Measurements from ENCODE around the gene CFAP100.

CFAP100 gene

DNA sequence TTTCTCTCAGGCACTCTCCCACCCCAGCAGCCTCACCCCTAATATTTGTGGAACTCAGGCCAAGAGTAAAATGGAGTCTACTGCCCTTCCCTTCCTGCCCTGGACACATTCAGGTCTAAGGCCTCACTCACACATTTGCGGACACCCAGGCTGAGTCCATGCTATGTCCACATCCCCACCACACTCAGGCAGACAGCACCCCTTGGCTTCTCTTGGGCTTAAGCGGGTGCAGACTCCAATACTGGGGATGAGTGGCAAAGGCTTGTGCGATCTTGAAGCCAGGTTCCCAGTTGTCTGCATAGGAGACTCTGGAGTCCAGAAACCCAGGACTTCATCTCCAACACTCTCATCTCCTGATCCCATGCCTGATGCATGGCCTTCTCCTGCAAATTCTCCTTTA lies 17.5 kb upstream of the CFAP100 start:
- Histone ChIP-seq H3K4me2 (no peak overlapping the region), H3K9ac (no peak overlapping the region), H3K4me3 (IDR thresholded peaks at IDR 0.05; ENCODE audit: insufficient read depth, low read depth, low read length) (no peak overlapping the region), H2AFZ (ENCODE audit: low read depth) (no peak overlapping the region), H3K79me2 (ENCODE audit: insufficient read depth, low read depth) (no peaks in the 10 kb centered on the region), H3K36me3 (ENCODE audit: insufficient read depth) (no peaks in the 10 kb centered on the region), H4K20me1 (ENCODE audit: insufficient read depth) (no peaks in the 10 kb centered on the region), H3K27ac (no peak overlapping the region), H3K4me1 (ENCODE audit: low read depth, poor library complexity, severe bottlenecking) (no peaks in the 10 kb centered on the region), H3K27me3 (ENCODE audit: insufficient read depth, low read depth) (no peaks in the 10 kb centered on the region)
- TF ChIP-seq, protein P1, sequence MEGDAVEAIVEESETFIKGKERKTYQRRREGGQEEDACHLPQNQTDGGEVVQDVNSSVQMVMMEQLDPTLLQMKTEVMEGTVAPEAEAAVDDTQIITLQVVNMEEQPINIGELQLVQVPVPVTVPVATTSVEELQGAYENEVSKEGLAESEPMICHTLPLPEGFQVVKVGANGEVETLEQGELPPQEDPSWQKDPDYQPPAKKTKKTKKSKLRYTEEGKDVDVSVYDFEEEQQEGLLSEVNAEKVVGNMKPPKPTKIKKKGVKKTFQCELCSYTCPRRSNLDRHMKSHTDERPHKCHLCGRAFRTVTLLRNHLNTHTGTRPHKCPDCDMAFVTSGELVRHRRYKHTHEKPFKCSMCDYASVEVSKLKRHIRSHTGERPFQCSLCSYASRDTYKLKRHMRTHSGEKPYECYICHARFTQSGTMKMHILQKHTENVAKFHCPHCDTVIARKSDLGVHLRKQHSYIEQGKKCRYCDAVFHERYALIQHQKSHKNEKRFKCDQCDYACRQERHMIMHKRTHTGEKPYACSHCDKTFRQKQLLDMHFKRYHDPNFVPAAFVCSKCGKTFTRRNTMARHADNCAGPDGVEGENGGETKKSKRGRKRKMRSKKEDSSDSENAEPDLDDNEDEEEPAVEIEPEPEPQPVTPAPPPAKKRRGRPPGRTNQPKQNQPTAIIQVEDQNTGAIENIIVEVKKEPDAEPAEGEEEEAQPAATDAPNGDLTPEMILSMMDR (conservative IDR thresholded peaks at IDR 0.05; ENCODE audit: low read depth, low read length): no peak

DNA sequence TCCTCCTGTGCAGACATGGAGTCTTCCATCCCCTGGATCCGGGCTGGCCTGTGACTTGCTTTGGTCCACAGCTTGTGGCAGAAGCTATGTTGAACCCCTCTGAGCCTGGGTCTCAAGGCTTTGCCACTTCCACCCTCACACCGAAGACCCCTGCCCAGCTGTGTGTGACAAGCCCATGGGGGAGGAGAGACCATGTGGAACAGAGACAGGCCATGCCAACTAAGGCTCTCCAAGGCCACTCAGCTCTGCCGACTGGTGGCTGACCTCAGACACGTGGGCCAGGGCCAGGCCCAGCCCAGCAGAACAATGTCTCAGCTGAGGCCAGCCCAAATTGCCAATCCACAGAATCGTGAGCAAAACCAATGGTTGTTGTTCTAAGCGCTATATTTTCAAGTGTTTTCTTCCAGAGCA lies 16.4 kb upstream of the CFAP100 start:
- no peaks in the 10 kb centered on the region for H4K20me1 ChIP-seq (ENCODE audit: insufficient read depth)
- H3K4me2 ChIP-seq: no peak overlapping the region
- TF ChIP-seq, protein P1 (conservative IDR thresholded peaks at IDR 0.05; ENCODE audit: low read depth, low read length): no peak
- H3K4me1 ChIP-seq (ENCODE audit: low read depth, poor library complexity, severe bottlenecking): no peaks in the 10 kb centered on the region
- no peak overlapping the region for H2AFZ ChIP-seq (ENCODE audit: low read depth)
- no peaks in the 10 kb centered on the region for H3K79me2 ChIP-seq (ENCODE audit: insufficient read depth, low read depth)
- H3K9ac ChIP-seq: no peak overlapping the region
- H3K27ac ChIP-seq: no peak overlapping the region
- no peaks in the 10 kb centered on the region for H3K36me3 ChIP-seq (ENCODE audit: insufficient read depth)
- no peaks in the 10 kb centered on the region for H3K27me3 ChIP-seq (ENCODE audit: insufficient read depth, low read depth)
- no peak overlapping the region for H3K4me3 ChIP-seq (IDR thresholded peaks at IDR 0.05; ENCODE audit: insufficient read depth, low read depth, low read length)

DNA sequence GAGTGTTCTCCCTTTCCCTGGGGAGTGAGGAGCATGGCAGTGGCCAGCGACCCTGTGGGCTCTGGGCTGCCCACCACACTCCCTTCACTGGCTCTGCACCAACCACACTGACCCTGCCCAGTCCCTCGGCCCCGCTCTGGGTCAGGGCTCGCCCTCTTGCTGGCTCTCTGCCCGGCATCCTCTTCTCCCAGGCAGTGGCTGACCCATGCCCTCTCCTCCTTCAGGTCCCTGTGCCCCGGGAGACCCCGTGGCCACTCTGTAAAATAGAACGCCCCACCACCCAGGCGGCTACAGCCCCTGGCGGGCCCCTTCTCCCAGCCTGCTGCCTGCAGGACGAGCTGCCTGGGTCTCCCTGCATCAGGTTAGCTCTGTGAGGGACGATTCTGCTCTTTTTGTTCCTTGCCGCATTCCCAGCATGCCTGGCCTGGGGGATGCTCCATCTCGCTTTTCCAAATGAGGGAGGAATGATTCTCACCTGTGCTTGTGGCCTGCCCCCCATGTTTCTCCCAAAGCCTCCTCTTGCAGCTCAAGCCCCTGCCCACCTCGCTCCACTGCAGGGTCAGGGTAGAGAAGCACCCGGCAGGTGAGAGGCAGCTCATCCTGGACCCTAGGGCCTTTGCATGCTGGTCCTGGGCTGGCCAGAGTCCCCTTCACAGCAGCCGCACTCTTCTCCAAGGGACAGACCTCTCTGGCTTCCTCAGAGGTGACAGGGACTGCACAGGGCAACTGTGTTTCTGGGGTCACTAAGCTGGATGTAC lies 14.5 kb upstream of the CFAP100 start:
- no peaks in the 10 kb centered on the region for H4K20me1 ChIP-seq (ENCODE audit: insufficient read depth)
- H3K36me3 ChIP-seq (ENCODE audit: insufficient read depth): no peaks in the 10 kb centered on the region
- no peak overlapping the region for H3K9ac ChIP-seq
- H3K4me1 ChIP-seq (ENCODE audit: low read depth, poor library complexity, severe bottlenecking): no peaks in the 10 kb centered on the region
- H3K79me2 ChIP-seq (ENCODE audit: insufficient read depth, low read depth): no peaks in the 10 kb centered on the region
- H2AFZ ChIP-seq (ENCODE audit: low read depth): no peak overlapping the region
- no peak overlapping the region for H3K4me2 ChIP-seq
- TF ChIP-seq, protein P1 (conservative IDR thresholded peaks at IDR 0.05; ENCODE audit: low read depth, low read length): no peak
- no peak overlapping the region for H3K27ac ChIP-seq
- H3K27me3 ChIP-seq (ENCODE audit: insufficient read depth, low read depth): no peaks in the 10 kb centered on the region
- no peak overlapping the region for H3K4me3 ChIP-seq (IDR thresholded peaks at IDR 0.05; ENCODE audit: insufficient read depth, low read depth, low read length)

DNA sequence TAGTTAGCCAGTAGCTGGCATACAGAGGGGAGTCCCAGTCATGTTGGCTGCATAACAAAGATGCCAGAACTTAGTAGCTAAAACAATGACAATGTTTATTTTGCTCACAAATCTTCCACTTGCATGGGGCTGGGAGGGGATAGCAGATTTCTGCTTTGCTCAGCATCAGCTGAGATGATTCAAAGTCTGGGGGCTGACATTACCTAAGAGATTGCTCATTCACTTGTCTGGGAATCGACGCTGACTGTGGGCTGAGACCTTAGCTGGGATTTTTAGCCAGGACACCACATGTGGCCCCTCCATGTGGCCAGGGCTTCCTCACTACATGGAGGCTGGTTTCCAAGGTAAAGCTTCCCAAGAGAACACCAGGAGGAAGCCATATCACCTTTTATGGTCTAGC lies 12.7 kb upstream of the CFAP100 start:
- TF ChIP-seq, protein P1 (conservative IDR thresholded peaks at IDR 0.05; ENCODE audit: low read depth, low read length): no peak
- Histone ChIP-seq H3K27me3 (ENCODE audit: insufficient read depth, low read depth) (no peaks in the 10 kb centered on the region), H3K4me1 (ENCODE audit: low read depth, poor library complexity, severe bottlenecking) (no peaks in the 10 kb centered on the region), H2AFZ (ENCODE audit: low read depth) (no peak overlapping the region), H4K20me1 (ENCODE audit: insufficient read depth) (no peaks in the 10 kb centered on the region), H3K9ac (no peak overlapping the region), H3K4me2 (no peak overlapping the region), H3K27ac (no peak overlapping the region), H3K79me2 (ENCODE audit: insufficient read depth, low read depth) (no peaks in the 10 kb centered on the region), H3K4me3 (IDR thresholded peaks at IDR 0.05; ENCODE audit: insufficient read depth, low read depth, low read length) (no peak overlapping the region), H3K36me3 (ENCODE audit: insufficient read depth) (no peaks in the 10 kb centered on the region)
